ENCODE measurements around the gene CD180. TPM values are rescaled to one million over a fixed set of nuclear protein-coding genes. Genes with fewer than 3 reads are reported as not detected.
A peak's percentile ranks its signal among the peaks of the same experiment; 100 is the strongest.

CD180 gene
- polyA plus RNA-seq, 3 donors: 0.57 to 0.97 (median 0.70) TPM

DNA sequence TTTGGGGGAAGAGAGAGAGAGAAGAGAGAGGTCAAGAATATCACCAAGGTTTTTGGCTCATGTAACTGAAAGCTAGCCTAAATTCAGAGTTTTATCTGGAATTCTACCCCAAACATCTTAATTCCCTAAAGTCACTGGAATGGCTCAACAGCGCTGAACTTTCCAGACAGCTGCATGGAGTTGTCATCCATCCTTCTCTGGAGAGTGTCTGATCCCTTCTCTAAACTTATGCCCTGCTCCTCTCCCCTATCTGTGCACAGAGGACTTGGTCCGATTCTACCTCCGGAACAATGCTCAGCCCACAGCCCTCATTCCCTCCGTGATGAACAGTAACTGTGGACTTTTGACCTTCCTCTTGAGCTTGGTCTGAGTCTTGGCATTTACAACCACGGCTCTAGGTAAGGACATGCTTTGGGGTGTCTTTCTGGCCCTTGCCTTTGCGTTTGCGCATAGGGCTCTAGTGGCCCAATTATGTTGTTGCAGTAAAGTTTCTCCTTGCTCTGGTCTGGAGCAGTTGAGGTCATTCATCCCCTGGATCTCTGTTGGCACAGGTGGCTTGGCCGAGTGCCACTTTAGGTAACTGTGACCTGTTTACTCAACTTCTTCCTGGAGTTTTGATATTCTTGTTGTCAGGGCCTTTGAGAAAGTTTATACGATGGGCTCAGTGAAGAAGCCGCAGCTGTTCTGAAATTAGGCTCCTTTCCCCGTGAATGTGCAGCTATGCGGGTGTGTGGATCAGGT, 18.3 kb upstream of the CD180 start:
- no peak for DNase-seq

DNA sequence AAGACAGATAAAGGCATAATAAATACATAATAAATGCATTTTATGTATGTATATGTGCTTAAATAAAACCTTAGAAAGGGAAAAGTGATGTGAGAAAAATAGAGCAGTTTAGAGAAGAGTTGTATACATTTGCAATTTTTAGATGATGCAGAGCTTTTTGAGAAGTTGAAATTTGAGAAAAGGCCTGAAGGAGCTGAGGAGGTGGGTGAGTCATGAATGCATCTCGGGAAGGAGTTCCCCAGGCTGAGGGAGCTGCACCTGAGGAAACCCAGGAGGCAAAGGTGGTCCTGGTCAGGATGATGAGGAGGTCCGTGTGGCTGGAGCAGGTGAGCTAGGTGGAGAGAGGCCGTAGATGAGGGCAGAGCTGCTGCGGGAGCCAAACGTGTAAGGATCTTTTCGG, 17.4 kb upstream of the CD180 start:
- DNase-seq: no peak

DNA sequence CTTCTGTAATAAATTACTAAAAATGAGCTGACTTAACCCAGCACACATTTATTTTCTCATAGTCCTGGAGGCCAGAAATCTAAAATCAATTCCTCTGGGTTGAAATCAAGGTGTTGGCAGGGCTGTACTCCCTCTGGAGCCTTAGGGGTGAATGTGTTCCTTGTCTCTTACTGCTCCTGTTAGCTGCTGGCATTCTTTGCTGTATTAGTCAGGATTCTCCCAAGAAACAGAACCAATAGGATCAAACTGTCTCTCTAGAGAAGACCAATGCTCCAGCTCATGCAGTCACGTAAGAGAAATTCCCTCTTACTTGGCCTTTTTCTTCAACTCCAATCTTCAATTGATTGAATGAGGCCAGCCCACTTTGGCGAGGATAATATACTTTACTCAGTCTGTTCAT, 15.3 kb upstream of the CD180 start:
- DNase-seq: no peak

DNA sequence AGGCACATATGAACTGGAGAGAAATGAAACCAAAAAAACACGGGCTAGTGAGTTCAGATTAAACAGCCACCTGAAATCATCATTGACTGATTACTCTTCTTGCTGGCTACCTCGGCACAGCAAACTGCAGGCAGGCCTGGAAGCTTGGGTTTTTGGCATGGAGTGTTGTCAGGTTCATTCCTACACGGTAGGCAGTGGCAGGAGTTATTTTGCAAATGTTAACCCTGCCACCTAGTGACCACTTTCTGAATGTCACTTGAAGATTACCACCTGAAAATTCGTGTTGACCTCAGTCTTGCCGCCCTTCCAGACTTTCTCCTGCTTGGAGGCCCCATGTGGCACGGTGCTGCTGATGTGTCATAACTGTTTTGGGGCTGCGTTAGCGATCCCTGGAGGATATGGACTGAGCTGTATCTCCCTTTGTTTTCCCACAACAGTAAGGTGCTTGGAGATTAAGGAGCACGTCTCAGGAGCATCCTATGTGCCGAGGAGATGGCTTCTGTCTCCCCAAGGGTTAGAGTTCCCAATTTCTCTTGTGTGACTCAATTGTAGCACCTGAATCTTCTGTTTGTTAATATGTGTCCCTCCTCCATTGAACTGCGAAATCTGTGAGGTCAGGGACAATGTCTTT, 12.7 kb upstream of the CD180 start:
- DNase-seq: peak; percentile 81

DNA sequence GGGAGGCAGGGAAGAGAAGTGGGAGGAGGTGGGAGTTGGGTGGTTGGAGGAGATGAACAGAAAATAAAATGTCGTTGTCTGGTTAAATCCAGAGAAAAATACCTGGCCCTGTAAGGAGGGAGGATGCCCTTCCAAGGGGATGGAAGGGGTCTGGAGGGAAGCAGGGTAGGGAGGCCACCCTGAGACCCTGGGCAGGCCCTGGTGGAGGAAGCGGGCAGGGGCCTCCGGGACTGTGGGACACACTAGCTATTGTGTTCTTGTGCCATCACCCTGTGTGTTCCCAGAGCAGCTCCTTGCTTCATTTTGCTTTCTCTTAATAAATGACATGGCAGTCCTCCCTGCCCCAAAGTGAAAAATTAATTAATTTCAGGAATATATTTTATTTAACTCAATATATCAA, 11.8 kb upstream of the CD180 start:
- no peak for DNase-seq

DNA sequence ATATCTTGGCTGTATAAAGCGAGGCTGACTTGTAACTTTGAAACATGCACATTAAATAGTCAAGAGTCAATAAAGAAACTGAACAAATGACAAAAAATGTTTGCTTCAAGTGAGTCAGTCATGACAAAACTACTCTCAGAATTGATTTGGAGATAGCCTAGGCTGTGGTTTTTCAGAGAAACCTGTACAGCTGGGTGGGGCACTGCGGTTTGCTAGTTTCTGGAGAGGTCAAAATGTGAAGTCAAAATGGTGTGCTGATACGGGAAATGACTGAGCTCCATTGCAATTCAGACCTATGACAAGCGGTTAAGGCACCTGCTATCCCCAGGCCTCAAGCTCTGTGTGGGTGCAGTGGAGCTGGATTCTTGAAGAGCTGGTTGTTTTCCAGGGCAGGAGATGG, 10.3 kb upstream of the CD180 start:
- no peak for DNase-seq

DNA sequence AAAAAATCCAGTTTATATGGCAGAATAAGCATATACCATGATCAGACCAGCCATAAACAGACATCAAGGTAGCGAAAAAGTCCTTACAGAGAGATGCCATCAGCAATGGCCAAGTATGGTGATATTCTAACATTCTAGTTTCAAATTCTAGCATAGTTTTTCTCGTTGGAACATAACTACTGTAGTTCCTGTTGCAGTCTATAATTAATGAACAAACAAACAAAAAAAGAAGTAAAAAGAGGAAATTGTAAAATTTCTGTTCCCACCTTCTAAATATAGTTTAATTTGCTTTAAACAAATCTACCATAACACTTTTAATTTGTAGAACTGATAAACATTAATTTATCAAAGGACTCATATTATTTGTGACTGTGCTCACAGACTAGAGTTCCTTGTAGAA, 9.9 kb upstream of the CD180 start:
- no peak for DNase-seq

DNA sequence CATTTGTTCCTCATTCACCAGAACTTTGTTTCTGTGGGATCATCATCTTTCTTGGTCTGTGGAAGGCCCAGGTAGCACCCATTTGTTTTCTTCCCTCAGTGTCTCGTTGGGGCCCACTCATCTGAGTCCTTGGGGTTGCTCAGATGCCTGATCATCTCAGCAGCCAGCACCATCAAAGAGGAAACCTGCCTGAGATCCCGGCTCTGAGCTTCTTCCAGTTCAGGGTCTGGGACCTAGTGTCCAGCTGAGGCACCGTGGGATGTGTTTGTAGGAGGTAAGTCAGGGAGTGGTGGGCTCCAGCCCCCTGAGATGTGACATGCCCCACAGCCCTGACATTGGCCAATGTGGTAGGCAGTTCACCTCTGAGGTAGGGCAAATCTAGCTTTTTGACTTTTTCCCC, 9.4 kb upstream of the CD180 start:
- no peak for DNase-seq

DNA sequence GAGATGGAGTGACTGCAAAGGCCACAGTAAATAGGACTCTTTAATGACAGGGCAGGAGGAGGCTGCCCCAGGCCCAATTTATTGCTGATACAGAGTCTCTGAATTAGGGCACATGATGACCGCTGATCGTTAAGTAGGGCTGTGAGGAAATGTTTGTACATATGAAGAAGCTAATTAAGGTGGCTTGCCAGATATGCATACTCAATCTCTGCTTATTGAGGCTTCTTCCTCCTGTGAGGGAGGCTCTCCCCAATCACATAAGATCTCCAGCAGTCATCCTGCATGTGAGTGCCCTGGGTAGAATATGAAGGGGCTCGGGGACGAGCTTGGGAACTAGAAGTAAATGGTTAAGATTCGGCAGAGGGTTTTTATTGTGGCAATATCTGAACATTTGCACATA, 8.2 kb upstream of the CD180 start:
- no peak for DNase-seq

DNA sequence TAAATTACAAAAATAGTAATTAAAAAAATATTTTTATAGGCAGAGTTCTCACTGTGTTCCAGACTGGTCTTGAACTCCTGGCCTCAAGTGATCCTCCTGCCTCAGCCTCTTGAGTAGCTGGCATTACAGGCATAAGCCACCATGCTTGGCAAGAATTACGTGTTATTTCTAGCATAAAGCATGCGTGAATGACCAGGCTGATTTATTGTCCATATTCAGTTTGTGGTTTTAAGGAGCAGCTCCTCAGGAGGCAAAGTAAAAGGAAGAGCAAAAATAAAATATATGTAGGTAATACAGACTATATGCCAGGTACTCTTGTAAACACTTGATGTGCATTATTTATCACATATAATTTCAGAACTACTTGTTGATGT, 7.1 kb upstream of the CD180 start:
- DNase-seq: no peak

DNA sequence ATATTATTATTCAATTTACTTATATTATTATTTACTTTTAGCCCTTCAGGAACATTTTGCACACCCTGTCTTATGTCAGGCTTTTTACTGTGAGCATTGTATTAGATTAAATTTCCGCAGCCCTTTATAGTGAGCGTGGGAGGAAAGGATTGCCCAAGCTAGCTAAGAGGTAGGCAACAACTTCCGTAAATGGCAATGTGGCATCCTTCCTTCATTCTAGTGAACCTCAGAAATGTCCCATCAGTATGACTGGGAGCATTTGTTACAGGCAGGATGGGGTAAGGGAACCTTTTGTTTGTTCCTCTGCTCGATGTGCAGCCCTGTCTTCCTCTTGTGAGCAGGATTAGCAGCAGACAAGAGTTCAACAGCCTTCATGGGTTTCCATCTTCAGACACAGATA, 6.2 kb upstream of the CD180 start:
- DNase-seq: no peak

DNA sequence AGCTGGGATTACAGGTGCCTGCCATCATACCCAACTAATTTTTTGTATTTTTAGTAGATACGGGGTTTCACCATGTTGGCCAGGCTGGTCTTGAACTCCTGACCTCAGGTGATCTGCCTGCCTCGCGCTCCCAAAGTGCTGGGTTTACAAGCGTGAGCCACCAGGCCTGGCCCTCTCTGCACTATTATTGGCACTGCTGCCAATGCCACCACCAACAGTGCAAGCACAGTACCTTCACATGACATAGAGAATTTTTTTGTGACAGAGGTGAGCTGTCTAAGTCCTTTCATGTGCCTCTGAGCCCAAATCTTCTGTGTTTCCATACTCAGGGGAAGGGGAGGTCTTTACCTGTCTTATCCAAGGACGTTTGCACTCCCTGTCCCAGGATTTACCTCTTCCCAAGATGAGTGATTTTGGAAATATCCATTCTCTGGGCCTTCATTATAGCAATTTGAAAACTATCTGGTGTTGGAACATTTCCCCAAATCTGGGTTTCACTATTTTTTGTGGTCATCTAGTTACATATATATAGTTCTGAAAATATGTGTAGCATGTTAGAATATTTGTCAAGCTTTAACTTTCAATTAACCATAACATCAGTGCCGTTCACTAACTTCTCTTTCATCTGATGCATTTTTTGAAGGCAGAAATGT, 5.4 kb upstream of the CD180 start:
- DNase-seq: no peak

DNA sequence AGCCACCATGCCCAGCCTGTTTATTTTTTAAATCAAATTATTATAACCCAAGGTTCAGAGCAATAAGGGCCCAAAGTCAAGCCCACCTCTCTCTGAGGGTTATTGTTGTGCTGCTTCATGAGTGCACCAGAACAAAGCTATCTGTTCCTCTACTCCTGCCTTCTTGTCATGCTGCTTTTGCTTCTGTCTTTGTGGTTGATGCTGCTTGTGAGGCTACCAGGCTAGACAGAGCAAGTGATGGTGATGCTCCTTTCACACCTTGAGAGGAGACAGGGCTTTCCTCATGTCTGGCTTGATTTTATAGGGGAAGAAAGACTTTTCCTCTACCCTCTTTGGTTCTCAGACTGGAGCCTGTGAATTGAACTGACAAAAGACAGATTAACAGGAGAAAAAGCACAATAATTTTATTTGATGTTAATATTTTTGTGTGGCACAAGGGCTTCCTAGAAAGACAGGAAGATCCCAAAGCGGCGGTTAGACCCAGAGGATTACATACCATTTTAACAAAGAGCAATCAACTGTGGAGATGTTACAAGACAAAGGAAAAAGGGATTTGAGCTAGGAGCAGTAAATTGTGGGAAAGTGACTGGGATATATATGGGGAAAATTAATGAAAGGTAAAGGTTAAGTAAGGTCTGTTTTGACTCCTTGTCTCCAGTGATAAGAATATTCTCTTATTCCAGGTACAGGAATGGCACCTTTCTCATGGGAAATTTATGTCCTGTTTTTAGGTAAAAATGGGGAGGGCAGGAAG, 4.4 kb upstream of the CD180 start:
- no peak for DNase-seq

DNA sequence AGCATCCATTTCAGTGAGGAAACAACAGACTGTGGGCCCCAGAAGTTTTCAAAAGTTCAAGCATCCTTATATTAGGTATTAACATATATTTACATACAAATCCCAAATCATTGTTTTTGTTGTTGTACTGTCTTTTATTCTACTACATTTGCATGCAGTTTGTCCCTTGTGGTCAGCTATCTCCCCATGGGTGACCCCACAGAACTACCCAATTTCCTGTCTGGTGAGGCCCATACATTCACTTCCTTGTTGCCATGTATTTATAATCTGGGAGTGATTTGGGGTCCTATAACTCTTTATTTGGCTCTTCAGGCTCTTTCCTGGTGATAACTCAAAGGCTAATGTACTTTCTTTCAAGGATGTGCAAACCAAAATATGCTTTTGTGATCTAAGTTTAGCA, 3.3 kb upstream of the CD180 start:
- no peak for DNase-seq

DNA sequence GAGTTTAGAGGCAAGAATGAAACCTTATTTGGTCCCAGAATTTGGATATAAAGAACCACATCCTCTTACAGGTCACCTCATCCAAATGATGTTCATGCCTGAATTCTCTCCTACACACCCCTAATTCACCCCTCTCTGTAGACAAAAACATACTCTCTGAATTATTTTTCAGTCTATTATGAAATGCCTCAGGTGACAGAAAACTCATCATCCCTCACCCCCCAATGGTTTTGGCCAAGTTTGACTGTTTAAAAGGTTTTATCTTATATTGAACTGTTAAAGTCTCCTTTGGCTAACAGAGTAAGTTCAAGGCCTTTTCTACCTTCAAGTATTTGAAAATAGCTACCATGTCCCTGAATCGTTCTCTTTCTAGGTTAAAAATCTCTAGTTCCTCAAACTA, 2.3 kb upstream of the CD180 start:
- DNase-seq: no peak

DNA sequence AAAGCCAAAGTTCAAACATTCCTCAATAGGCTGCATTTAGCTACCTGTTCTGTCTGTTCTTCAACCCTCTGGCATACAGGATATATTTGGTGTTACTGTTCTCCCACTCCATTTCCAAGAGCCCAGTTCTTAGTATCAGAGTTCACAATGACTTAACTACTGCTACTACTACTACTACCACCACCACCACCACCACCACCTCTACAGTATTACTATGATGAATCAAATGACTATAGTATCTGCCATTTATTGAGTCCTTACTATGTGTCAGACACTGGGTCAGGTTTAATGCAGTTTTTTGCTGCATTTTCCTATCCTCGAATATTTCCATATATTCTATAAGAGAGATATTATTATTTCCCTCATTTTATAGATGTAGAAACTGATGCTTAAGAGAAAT, 937 bp upstream of the CD180 start:
- DNase-seq: no peak

DNA sequence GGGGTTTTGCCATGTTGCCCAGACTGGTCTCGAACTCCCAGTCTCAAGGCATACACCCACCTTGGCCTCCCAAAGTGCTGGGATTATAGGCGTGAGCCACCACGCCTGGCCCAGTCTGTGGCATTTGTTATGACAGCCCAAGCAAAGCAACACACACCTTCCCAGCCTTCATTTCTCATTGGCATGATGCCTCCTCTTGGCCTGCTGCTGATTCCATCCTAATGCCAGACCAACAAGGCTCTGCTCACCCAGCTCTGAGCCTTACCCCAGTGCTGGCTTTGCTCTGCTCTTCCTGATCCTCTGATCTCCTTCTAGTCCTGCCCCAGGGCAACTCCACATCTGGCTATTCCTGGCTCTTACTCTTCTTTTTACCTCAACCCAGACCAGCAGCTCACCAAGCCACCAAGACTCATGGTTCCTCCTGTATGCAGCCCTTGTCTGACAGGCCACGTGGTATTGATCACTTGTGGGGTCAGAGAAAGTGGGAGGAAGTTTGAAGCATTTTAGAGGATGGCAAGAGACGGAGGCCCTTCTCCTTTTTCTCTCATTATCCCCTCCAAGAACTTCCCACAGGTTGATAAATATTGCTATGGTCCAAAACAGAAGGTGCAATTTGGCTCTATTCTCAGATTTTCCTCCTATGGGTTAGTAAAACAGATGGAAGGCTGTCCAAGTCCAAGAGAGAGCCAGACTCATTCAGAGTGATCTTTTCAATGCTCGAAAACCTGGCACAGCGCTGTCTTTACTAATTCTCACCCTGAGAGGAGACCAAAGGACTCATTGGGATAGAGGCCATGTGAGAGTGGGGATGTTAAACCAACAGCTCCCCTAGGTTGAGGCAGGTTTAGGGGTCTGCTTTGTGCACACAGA, 958 bp downstream of the CD180 start:
- no peak for DNase-seq

DNA sequence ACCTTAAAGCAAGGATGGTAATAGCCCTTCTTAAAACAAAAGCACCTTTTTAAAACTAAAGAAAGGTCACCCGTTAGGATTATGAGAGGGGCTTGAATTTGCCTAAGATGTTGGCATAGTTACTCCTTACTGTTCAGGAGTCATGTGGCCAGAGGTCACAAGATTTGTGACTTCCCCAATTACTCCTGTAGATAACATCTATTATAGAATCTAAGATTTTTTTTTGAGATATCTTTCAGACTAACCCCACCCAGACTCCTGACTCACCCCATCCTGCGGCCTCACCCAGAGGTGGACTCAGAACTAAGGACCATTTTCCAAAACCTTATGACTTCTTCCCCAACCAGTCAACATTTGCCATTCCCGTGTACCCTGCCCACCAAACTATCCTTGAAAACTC, 2.4 kb downstream of the CD180 start:
- DNase-seq: no peak

DNA sequence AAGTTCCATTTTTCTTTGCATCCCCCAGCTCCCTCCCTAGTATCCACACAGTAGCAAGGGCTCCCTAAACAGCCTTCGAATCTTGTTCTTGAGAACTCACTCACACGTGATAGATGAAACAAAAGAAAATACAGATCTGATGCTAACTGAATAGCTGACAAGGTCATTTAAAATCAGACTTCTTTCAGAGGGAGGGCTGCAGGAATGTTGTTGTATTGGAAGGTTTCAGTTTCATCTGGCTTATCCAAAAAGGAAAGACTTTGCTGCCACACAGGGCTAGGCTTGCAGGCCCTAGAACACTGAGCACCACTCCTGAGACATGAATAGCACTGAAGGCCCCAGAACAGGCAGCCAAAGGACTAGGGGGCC, 3.2 kb downstream of the CD180 start:
- no peak for DNase-seq

DNA sequence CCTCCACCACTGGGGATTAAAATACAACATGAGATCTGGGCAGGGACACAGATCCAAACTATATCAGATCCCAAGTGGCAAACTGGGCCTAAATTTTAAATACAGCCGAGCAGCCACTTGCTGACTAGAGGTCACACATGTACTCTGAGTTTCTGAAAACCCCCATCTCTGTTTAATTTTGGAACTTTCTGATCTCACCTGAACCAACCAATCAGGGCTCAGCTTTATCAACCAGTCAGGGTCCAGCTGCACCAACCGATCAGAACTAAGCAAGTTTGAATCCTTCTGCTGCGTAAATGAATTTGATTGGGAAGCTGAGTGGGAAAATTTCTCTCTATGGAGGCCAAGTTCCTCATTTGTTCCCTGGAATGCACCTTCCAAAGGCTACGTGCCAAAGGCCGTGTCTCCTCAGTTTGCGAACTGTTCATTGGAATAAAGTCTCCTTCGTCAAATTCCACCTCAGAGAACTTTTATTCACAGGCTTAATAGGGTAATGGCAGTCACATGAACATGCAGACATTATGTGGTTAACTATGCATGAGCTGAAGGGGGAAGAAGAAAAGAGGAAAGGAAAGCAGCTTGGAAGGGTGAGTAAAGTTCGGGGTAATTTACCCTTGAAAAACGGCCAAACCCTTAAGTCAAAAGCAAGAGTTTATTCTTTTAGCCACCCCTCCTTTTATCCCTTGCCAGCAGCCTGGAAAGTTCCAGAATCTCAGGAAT, 3.7 kb downstream of the CD180 start:
- no peak for DNase-seq

DNA sequence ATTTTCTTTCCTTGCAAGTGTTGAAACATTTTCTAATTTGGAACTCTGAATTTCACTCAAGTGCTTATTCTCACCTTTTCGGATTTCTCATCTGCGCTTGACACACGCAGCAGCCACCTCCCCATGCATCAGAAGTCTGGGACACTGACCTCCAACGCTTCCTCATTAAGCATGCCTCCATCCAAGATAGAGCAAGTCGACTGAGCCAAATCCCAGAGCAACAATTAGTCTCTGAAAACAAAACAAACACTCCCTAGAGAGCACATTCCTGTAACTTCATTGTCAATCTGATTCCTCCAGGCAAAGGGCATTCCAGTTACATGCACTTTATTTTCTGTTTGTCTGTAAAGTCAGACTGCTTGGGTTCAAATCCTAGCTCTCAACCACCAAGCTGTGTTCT, 5.7 kb downstream of the CD180 start:
- DNase-seq: no peak

Measured in renal pelvis (tissue), 4 donors.